ENCODE data around the gene JAM3.

JAM3 gene

GRCh38 chr11:134068829-134069425 is at the start of gene JAM3:
TSS of gene JAM3 (plus strand) at chr11:134069072. CDS start at chr11:134069084, 12 bp downstream.
- no peak for DNase-seq

DNA sequence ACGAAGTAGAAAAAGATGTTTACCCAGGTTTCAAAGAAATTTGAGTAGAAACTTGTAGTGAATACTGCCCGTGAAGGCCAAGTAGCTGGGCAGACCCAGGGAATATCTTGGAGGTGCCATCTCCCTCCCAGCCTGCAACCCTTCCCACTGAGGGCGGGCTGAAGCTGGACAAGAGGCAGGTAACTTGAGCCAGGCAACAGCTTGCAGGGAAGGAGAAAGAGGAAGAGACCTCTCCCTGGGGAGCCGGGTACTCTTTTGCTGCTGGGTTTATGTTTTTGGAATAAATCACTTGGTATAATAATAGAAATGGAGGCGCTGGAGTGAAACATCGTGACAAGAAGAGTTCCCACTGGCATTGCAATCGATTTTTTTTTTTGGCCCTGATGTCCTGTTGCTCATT is 49.4 kb upstream of the JAM3 start:
- DNase-seq, result no peak

- no peak for DNase-seq
These were observed 48.3 kb upstream of the JAM3 start for GRCh38 chr11:134020598-134020997.

- no peak for DNase-seq
These were observed 47.5 kb upstream of the JAM3 start for GRCh38 chr11:134021326-134021725.

- DNase-seq, result no peak
These were observed 46.1 kb upstream of the JAM3 start for GRCh38 chr11:134022748-134023147.

DNA sequence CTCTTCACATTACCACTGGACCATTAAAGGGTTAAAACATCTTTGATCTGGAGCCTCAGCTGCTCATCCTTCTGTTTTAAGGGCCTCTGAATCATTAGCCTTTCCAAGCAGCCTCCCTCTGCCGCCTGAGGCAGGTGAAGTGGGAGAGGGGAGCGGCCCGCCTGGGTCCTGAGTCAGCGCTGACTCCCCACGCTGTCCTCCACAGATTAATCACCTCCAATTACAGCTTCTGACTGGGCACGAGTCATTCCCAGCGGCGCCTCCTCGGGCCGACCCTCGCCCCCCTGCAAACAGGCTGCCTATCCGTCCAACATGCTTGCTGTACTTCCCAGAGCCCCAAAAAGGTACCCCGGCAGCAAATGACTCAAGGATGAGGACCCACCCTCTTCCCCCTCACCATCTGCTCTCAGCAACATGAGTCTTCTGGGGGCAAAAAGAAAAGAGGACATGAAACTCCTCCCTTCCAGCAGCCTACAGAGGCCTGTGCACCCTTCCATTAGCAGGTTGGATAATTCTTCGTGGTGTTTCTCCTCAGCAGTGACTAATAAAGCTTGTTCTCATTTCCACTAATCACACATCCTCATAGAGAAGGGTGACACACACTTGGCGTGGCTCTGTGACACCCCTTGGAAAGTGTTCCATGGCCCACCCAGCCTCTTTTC is 44.3 kb upstream of the JAM3 start:
- no peak for DNase-seq

GRCh38 chr11:134025082-134025429 is 43.8 kb upstream of the JAM3 start:
- no peak for DNase-seq

GRCh38 chr11:134026655-134027343 is 42.1 kb upstream of the JAM3 start:
- no peak for DNase-seq

GRCh38 chr11:134027671-134028070 is 41.2 kb upstream of the JAM3 start:
- DNase-seq, result no peak

DNA sequence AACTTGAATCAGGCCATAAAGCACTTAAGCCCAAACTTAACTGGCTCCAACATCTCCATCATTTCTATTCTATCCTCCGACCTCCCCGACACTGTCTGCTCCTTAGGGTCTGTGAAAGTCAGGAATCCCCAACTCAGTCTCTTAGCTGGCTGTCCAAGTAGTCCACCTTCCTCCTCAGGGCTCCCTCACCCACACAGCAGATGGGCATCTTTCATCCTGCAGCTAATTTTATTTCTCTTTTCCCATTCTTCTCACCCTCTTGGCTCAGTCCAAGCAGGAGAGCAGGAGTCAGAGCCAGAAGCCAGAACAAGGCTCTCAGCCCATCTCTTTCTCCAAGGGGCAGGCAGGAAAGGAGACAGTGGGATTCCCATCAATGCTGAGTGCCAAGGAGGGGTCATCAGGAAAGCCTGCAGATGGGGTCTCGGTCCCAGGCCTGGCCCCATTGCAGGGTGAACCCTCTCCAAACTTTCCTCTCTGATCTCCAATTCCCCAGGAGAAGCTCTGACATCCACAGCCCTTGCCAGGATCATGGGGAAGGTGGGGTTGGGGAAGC is 40.4 kb upstream of the JAM3 start:
- DNase-seq, result no peak

DNA sequence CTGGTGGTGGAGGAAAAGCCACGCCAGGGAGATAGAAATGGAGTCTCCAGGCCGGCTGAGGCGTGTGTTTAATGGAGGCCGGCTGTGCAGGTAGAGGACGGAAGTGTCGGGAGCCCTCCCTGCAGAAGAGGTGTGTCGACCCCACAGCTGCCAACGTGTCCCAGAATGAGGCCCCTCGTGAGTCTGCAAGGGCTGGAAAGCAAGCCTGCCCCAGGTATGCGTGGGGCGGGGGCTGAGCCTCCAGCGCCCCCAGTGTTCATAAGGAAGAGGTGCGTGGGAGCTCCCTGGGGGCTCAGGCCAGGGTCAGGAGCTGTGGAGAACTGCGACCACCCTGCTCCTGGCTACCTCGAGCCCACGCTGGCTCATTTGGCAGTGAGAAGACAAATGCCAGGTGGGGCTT is 38.0 kb upstream of the JAM3 start:
- DNase-seq, result no peak

DNA sequence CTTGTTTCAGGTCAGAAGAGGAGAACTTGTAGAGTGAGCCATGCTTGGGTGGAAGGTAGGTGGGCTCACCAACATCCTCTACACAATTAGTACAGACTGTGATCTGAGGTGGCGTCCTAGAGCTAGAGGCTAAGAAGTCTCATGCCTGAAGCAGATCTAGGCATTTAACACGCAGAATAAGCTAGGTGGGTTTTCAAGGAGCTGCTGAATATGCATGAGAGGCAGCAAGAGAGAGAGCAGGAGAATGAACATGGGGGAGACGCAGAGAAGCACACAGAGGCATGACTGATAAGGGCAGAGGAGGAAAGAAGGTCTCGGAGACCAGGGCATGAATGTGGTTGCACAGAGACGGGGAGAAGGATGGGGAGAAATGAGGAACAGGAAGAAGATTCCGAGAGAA is 36.8 kb upstream of the JAM3 start:
- no peak for DNase-seq

DNA sequence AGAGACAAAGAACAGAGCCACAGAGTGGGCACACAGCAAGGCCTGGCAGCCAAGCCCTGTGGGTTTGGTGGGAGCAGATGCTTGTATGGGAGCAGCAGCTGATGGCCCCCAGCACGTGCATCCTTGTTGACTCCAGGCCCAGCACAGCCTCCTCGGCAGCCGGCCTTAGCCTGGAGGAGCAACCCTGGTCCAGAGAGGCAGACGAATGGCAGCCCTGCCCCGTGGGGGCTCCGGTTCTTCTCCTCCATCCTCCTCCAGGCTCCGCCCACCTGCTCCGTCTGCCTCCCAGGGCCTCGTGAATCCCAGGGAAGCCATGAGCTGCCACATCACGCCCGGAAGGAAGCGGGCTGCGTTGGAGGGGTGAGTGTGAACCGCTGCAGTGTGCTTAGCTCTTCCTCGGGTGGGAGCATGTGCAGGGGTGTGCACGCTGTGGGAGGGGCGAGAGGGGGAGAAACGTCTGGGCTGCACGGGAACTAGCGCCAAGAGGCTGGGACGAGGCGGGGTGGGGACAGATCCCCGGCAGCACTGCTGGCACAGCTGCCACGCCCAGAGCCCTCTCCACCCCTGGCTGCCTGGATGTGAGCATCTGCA is 36.3 kb upstream of the JAM3 start:
- no peak for DNase-seq

- no peak for DNase-seq
These were observed 35.6 kb upstream of the JAM3 start for GRCh38 chr11:134033276-134033675.

- no peak for DNase-seq
These were observed 35.0 kb upstream of the JAM3 start for GRCh38 chr11:134033696-134034491.

- no peak for DNase-seq
These were observed 34.1 kb upstream of the JAM3 start for GRCh38 chr11:134034496-134035381.

DNA sequence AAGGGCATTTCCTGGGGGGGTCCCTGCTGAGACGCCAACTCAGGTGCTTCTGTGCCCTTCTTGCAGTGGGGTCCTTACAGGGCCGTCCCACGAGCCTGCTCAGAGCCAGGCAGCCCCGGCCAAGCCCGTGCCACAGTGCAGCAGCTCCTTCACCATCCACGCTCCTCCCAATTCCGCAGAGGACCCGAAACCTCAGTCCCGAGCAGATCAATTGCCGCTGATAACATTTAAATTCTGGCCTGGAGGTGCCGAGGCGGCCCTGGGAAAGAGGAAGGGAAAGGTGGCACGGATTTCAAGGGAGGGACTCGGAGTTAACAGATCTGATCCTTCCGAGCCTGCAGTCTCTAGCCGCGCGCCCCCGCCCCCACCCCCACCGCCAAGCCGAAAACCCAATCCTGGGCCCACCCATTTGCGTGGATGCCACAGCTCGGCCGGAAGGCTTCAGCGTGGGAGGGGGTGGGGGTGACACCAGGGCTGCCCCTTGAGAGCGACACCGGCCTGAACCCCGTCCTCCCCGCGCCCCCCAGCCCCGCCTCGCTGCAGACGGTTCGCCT is 32.3 kb upstream of the JAM3 start:
- DNase-seq, result no peak

GRCh38 chr11:134037046-134037908 is 31.6 kb upstream of the JAM3 start:
- peak; percentile 6 for DNase-seq

DNA sequence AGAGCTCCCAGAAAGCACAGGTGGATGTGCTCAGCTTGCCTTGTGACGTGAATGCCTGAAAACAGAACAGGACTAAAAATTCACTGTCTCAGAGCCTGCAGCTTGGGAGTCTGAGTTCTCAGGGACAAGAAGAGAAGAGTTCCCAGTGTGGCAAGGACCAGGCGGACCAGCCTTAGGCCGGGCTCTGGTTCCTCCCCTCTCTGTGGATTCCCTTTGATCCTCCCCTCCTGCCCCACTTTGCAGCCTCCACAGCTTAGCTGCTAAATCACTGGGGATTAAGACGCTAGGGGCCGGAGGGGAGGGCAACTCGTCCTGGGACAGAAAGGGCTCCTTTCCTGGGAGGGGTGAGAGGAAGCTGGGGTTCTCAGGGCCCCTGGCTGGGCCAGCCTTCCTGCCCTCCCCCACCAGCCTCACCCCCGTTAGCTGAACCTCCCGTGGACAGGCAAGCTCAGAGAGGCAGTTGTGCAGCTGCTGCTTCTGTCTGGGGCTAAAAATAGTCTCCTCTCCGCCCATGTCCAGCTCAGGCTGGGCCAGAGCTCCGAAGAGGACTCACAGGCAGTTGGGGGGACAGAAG is 29.9 kb upstream of the JAM3 start:
- no peak for DNase-seq

- no peak for DNase-seq
These were observed 29.0 kb upstream of the JAM3 start for GRCh38 chr11:134039726-134040385.
